ENCODE data around the gene CAMSAP1.

DNA sequence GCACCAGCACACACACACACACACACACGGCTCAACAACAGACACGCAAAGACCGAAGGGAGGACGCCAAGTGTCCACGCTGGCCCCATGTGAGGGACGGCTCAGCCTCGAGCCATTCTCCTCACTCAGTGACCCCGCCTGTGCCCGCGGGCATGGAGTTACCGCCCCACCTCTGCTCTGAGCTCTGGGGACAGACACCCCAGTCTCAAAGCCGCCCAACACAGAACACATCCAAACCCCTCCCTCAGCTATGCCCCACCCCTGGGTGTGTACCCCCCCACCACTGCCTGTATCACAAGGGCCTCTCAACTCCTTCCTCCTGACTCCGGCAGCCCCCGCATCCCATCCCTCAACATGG is 81.2 kb downstream of the CAMSAP1 start:
- no peak for TF ChIP-seq LARP7 (IDR thresholded peaks at IDR 0.05)
- TF ChIP-seq, protein P1, sequence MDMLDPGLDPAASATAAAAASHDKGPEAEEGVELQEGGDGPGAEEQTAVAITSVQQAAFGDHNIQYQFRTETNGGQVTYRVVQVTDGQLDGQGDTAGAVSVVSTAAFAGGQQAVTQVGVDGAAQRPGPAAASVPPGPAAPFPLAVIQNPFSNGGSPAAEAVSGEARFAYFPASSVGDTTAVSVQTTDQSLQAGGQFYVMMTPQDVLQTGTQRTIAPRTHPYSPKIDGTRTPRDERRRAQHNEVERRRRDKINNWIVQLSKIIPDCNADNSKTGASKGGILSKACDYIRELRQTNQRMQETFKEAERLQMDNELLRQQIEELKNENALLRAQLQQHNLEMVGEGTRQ (IDR thresholded peaks at IDR 0.05; ENCODE audit: borderline replicate concordance, low read depth, low read length), result no peak
- no peak for TF ChIP-seq POLR2A (IDR thresholded peaks at IDR 0.05; ENCODE audit: low read depth, low read length)
- TF ChIP-seq YY1 (IDR thresholded peaks at IDR 0.05; ENCODE audit: low read depth, low read length), result no peak
- TF ChIP-seq, protein P2, sequence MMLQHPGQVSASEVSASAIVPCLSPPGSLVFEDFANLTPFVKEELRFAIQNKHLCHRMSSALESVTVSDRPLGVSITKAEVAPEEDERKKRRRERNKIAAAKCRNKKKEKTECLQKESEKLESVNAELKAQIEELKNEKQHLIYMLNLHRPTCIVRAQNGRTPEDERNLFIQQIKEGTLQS (IDR thresholded peaks at IDR 0.05; ENCODE audit: borderline replicate concordance, extremely low read depth, low read depth, low read length), result no peak
- TF ChIP-seq, protein P3, sequence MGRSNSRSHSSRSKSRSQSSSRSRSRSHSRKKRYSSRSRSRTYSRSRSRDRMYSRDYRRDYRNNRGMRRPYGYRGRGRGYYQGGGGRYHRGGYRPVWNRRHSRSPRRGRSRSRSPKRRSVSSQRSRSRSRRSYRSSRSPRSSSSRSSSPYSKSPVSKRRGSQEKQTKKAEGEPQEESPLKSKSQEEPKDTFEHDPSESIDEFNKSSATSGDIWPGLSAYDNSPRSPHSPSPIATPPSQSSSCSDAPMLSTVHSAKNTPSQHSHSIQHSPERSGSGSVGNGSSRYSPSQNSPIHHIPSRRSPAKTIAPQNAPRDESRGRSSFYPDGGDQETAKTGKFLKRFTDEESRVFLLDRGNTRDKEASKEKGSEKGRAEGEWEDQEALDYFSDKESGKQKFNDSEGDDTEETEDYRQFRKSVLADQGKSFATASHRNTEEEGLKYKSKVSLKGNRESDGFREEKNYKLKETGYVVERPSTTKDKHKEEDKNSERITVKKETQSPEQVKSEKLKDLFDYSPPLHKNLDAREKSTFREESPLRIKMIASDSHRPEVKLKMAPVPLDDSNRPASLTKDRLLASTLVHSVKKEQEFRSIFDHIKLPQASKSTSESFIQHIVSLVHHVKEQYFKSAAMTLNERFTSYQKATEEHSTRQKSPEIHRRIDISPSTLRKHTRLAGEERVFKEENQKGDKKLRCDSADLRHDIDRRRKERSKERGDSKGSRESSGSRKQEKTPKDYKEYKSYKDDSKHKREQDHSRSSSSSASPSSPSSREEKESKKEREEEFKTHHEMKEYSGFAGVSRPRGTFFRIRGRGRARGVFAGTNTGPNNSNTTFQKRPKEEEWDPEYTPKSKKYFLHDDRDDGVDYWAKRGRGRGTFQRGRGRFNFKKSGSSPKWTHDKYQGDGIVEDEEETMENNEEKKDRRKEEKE (IDR thresholded peaks at IDR 0.05), result no peak
- TF ChIP-seq, protein P4, sequence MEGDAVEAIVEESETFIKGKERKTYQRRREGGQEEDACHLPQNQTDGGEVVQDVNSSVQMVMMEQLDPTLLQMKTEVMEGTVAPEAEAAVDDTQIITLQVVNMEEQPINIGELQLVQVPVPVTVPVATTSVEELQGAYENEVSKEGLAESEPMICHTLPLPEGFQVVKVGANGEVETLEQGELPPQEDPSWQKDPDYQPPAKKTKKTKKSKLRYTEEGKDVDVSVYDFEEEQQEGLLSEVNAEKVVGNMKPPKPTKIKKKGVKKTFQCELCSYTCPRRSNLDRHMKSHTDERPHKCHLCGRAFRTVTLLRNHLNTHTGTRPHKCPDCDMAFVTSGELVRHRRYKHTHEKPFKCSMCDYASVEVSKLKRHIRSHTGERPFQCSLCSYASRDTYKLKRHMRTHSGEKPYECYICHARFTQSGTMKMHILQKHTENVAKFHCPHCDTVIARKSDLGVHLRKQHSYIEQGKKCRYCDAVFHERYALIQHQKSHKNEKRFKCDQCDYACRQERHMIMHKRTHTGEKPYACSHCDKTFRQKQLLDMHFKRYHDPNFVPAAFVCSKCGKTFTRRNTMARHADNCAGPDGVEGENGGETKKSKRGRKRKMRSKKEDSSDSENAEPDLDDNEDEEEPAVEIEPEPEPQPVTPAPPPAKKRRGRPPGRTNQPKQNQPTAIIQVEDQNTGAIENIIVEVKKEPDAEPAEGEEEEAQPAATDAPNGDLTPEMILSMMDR (IDR thresholded peaks at IDR 0.05 in 2 of 3, conservative IDR thresholded peaks at IDR 0.05 in 1 of 3; ENCODE audit: control insufficient read depth in 2 of 3, extremely low read depth in 1 of 3, insufficient read depth in 1 of 3, low read depth in 3 of 3, low read length in 3 of 3), result no peak
- TF ChIP-seq, protein P5, sequence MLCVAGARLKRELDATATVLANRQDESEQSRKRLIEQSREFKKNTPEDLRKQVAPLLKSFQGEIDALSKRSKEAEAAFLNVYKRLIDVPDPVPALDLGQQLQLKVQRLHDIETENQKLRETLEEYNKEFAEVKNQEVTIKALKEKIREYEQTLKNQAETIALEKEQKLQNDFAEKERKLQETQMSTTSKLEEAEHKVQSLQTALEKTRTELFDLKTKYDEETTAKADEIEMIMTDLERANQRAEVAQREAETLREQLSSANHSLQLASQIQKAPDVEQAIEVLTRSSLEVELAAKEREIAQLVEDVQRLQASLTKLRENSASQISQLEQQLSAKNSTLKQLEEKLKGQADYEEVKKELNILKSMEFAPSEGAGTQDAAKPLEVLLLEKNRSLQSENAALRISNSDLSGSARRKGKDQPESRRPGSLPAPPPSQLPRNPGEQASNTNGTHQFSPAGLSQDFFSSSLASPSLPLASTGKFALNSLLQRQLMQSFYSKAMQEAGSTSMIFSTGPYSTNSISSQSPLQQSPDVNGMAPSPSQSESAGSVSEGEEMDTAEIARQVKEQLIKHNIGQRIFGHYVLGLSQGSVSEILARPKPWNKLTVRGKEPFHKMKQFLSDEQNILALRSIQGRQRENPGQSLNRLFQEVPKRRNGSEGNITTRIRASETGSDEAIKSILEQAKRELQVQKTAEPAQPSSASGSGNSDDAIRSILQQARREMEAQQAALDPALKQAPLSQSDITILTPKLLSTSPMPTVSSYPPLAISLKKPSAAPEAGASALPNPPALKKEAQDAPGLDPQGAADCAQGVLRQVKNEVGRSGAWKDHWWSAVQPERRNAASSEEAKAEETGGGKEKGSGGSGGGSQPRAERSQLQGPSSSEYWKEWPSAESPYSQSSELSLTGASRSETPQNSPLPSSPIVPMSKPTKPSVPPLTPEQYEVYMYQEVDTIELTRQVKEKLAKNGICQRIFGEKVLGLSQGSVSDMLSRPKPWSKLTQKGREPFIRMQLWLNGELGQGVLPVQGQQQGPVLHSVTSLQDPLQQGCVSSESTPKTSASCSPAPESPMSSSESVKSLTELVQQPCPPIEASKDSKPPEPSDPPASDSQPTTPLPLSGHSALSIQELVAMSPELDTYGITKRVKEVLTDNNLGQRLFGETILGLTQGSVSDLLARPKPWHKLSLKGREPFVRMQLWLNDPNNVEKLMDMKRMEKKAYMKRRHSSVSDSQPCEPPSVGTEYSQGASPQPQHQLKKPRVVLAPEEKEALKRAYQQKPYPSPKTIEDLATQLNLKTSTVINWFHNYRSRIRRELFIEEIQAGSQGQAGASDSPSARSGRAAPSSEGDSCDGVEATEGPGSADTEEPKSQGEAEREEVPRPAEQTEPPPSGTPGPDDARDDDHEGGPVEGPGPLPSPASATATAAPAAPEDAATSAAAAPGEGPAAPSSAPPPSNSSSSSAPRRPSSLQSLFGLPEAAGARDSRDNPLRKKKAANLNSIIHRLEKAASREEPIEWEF (IDR thresholded peaks at IDR 0.05; ENCODE audit: insufficient replicate concordance, low read depth, low read length), result no peak
- no peak for TF ChIP-seq ZNF207 (IDR thresholded peaks at IDR 0.05; ENCODE audit: borderline replicate concordance)
